Measurements from ENCODE around the gene ABCG1.

- TF ChIP-seq POLR2A (IDR thresholded peaks at IDR 0.05; ENCODE audit: low read length) (no peak), GATA1 (IDR thresholded peaks at IDR 0.05; ENCODE audit: low read depth, low read length) (no peak)
Observed at GRCh38 chr21:42261829-42262200, 42.9 kb downstream of the ABCG1 start.
